CD4-positive, alpha-beta T cell treated with Interleukin-21 for 1 hour (primary cell): ENCODE data around the gene GPATCH8.
A peak's percentile ranks its signal among the peaks of the same experiment; 100 is the strongest.
"Not testable (repeated sequence)": the region's sequence is repeated elsewhere in the genome, so short reads cannot be mapped to it uniquely, and the experiment has no call there.

Experiments
- DNase-seq: peaks from one replicate; pipeline ENCODE4 v3.0.0-alpha.2; 2020

GPATCH8 gene

DNA sequence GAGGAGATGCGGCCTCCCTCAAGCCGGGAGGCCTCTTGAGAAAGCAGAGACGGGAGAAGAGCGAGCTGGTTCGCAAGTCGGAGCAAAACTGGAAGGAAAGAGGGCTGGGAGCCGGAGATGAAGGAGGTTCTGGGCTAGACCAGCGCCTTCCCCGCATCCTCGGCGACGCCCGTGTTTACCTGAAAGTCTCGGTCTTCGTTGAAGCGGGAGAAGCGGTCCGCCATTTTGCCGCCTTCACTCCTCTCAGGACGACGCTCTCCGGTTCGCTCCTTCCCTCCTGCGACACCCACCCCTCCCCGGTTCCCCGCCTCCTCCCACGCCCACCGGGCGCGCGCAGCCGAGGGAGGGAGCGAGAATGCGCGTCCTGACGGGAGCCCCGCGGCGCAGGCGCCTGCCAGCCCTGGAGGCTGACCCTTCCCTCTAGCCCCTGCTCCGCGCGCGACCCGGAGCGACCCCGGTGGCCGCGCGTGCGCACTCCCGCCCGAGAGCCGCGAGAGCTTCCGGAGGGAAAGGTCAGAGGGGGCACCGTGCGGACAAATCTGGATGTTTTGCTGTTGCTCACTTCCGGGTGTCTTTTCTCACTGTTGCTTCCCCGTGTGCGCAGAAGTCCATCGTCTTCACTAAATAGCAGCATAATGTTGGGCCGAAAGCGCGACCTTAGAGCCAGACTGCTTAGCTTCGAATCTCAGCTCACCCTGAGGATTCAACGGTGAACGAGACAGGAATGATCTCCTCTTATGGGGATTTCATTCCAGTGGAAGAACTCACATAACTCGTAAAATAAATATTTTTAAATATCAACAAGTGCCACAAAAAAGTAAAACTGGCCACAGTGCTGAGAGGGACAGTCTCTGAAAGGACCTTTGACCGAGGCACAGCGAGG lies at the start of gene GPATCH8:
Gene GPATCH8 (minus strand): TSS at position 260 of the 883 bp plus-strand sequence. CDS start 36 bp downstream, at position 224.
- DNase-seq: peak; percentile 96

DNA sequence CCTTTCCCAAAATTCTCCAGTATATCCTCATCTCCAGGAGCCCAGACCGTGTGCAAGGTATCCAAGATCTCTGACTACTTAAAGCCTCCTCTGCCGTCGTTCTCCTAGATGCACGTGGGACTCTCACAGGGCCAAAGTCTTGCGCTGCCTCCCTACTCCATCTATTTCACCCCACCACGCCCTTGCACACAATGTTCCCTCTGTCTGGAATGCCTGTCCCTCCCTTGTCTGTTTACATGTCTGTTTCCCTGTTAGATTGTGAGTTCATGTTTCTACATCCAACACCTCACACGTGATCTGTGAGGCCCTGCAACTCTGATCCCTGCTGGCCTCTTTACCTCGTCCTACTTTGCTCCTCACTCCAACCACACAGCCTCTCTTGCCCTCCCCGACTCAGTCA lies 49.2 kb upstream of the GPATCH8 start:
- DNase-seq: no peak

DNA sequence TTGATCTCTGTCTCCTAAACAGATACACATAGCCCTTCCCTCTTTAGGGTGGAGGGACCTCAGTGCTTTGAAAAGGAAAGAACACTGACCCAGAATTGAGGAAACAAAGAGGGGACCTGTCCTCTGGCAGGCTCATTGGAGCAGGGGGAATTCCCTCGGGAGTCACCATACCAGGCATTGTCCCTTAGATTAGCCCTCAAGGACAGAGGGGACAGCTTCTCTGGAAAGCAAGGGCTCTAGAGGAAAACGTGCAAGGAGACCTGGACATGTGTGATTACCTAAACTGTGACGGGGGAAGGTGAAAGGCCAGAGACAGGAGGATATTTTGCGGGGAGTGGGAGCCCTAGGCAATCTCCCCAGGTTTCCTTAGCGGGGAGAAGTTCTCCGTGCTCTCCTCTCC lies 46.5 kb upstream of the GPATCH8 start:
- DNase-seq: no peak

DNA sequence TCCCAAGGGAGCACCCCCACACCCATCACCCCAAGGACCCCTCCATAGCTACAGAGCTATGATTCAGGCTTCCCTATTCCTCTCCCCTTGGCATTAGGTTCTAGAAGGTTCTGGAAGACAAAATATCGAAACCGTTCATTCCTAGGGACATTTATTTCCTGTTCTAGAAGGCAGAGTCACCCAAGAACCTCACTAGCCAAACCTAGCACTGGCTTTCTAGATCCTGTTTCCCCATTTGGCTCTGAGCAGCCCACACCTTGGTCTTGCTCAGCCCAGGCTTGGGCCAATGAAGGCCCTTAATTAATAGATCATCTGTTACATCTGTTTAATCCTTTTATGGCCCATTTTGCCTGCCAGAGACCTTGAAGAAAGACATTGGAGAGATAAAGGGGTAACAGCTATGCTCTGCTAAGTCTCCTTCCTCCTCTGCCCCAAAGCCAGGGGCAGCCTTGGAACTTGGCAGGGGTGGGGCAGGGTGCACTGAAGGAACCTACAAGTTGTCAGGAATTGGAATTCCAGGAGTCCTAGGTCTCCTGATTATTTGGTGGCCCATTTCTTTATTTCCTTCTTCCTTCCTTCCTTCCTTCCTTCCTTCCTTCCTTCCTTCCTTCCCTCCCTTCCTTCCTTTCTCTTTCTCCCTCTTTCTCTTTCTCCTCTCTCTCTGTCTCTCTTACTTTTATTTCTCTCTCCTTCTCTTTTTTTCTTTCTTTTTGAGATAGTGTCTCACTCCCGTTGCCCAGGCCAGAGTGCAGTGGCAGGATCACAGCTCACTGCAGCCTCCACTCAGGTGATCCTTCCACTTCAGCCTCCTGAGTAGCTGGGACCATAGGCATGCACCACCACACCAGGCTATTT lies 45.4 kb upstream of the GPATCH8 start:
- no peak for DNase-seq

DNA sequence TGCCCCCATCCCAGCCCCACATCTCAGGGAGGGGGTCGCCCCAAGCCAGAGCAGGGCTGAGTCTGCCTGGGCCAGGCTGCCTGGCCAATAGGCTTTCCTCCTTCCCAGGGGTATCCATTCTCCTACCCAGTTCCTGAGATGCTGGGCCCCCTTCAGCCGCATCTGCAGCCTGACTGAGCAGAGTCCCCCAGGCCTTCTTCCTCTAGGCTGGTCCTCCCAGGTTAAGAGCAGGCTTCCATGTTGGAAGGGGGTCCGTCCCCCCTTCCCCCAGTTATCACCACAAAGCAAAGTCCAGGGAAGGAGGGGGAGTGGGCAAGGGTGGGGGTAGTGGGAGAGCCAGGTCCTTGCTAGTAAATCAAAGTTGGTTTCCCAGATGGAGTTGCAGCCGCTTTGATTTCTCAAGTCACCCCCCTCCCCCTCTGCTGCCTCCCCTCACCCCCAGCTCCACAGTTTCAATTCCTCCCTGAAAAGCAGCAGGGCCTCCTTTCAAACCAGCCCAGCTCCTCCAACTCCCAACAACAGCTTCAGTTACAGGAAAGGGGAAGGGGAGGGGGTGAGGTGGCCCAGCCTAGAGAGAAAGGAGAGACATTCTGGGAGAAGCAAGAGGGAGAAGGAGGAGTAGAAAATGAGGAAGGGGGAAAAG lies 44.5 kb upstream of the GPATCH8 start:
- no peak for DNase-seq

DNA sequence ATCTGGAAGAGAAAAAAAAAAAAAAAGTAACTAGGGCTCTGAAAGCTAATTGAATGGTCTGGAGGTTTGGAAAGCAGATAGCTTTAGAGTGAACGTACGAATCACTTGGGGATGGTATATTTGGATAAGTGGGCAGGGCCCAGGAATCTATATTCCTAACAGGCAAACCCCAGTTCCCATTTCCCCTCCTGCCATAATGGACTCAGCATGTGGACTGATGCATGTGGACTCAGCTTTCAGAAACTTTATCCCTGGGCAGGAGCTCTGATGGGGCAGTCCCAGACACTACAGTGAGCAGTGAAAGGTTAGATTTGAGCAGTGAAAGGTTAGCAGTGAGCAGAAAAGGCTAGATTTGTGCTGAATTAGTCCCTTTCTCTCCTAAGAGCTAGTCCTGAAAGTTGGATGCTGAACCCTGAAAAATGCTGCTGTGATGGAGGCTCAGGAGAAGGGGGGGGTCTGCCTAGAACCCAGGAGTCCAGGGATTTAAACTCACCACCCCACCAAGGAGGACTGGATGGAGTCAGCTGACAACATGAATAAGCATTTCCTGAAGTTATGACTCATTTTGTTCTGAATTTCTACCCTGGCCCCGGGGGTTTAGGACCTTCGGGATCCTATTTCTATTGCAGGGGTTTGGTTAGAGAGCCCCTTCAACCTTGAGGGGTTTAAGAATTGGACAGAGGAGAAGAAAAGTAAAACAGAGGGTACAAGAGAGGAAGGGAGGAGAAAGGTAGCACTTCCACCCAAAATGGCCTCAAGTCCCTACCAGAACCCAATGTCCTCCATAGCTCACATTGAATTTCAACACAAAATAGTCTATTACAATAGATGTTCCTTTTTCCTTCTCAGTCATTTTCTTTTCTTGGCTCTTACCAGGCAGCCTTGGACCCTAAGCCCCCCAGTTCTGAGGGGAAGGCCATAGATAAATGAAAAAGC lies 43.7 kb upstream of the GPATCH8 start:
- no peak for DNase-seq

DNA sequence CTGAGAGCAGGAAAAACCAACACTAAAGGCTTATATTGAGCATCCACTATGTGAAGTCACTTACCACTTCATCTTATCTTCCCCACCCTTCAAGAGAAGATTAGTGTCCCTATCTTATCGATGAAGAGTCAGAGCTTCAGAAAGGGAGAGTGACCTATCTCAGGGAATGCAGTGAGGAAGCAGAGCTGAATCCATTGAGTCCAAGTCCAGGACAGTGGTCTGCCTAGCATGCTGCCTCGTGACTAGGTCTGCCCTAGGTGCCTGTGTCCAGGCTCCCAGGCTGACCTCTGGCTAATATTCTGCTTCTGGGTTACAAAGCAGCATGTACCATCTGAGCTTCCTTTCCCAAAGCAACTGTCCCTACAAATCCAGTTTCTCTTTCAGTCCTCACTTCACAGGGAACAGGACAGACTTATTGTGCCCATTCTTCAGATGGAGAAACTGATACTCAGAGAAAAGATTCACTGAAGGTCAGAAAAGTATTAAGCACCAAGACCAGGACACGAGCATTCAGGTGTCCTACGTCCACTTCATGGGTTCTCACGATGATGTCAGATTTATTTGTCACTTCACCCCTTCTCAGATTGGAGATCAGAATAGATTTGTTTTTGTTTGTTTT lies 40.8 kb upstream of the GPATCH8 start:
- DNase-seq: no peak

DNA sequence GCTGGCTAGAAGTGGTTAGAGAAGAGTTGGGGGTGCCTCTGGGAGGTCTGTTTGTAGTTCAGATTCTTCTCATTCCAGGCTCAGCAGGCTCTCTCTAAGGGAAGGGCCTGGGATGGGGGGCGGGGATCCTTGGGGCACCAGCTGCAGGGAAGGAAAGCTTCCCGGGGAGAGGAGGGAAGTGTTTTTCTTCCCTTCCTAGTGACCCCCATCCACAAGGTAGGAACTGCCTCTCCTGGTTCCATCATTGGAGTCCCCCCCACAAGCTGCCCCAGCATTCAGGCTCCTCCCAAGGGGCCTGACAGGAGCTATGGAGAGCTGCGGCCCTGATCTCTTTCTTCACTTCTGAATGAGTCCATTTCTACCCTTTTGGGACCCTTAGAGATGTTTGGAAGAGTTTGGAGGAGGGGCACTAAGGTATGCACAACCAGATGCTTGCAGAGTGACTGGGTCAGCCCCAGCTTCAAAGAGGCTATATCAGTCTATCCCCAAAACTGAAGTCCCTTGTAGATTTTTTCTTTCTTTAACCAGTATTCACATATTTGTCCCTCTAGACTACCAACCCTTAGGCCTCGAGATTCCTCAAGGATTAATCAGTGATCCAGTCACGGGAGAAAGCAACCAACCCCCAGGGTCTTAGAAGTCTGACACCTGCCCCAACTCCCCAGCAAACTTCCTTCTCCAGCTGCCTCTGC lies 40.2 kb upstream of the GPATCH8 start:
- no peak for DNase-seq

DNA sequence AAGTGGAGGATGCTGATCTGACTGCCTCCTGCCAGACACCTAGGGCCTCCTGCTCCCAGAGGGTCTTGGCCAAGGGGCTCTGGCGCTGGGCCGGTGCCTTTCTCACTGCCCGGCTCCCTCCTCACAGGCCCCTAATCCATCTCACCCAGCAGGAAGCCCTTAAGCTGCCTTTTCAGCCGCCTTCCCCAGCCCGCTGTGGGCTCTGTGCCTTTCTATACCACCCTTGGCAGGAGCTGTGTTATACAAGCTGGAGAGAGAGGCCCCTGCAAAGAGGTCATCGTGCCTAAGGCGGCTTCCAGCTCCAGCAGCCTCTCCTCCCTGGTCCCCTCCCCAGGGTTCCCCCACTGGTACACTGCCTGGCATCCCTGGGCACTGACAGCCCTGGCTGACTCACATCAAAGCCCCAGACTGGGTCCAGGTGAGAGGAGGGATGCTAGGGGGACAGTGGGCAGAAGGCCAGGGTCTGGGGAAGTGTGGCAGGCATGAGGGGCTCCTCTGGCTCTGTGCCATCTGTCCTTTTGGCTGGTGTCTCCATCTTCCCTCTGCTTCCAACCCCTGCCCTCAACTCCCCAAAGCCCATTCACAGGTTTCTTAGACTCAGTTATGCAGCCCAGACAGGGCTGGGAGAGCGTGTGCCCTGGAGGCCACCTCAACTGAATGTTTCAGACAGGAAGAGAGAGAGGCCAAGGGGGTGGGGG lies 38.8 kb upstream of the GPATCH8 start:
- no peak for DNase-seq

DNA sequence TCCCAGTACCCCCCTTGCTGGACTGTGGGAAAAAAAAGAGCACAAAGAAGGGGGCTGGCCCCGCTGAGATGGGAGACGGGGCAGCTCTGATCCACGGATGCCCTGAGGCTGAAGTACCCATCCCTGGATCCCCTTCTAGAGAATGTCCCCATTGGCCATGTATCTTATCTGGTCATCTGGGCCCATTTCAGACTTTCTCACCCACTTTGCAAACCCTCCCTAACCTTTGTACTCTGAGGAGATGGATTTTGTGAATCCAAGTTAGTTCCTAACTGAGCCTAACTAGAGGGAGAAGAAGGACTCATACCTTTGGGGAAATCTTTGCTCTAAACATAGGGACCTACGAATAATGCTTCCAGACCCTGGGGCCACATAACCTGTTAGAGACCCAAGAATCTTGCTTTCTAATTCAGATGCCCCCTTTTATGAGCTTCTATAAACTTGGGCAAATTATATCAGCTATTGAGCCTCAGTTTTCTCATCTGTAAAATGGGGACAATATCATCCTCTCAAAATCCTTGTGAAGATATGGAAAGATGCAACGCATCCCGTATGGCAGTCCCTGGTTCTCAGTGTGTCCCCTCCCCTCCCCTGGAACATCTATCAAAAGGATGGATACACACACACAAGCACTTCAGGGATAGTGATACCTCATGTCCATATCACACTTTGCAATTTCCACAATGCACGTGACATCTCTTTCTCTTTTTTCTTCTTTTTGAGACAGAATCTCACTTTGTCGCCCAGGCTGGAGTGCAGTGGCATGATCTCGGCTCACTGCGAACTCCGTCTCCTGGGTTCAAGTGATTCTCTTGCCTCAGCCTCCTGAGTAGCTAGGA lies 37.3 kb upstream of the GPATCH8 start:
- no peak for DNase-seq

DNA sequence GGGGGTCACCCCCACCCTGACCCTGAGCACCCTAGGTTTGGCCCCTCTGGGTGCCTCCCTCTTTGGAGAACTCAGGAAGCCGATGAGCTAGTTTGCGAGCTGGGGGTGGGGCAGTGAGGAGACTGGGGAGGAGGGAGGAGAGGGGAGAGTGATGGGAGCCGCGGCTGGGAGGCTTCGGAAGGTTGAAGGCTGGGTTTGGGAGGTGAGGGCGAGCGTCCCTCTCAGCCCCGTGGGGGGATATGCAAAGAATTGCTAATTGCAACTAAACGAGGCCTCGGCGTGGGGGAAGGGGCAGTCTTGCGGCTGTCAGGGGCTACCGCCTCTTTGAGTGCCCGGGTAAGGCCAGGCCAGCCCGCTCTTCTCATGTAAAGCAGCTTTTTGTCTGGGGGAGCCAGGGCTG lies 36.5 kb upstream of the GPATCH8 start:
- no peak for DNase-seq

DNA sequence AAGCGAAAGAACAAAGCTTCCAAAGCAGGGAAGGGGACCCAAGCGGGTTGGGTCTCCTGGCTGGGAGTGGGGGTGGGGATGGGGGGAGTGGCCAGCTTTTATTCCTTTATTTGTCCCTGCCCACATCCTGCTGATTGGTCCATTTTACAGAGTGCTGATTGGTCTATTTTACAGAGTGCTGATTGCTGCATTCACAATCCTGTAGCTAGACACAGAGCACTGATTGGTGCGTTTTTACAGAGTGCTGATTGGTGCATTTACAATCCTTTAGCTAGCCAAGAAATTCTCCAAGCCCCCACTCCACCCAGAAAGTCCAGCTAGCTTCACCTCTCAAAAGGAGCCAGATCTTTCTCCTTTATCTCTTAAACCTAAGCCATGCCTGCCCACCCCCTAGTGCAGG lies 34.7 kb upstream of the GPATCH8 start:
- not testable (repeated sequence) for DNase-seq

DNA sequence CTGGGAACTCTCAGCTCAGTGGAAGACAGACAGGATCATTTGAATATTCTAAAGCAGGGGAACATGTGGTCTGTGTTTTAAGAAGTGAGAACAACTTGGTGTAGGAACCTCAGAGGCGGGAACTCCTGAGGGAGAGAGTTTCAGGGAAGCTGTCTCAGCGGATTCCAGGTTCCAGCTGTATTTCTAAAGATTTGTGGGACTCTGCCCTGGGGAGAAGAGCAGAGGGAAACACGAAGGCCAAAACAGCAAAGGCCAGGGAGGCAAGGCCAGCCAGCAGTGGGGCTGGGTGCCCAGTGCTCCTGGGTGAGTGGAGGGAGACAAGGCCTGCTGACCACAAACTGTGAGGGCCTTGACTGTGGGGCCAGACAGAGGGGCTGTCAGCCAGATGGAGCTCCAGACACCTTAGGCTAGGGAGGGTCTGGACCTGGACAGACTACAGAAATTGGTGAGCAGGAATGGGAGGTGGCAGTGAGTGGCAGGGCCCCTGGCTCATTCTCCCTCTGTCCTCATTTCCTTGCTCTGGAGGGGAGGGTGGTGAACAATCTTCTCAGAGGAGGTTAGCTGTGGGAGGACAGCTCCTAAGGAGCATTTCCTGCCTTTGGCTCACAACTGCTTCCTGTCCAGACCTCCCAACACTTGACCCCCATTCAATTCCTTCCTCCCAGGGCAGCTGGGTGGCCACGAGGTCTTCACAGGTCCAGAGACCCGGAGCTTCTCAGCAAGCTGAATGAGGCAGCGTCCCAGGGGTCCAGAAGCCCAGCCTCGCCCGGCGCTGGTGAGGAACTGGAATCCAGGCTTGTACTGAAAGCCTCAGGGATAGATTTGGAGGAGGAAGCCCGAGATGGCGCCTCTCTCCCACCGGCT lies 33.1 kb upstream of the GPATCH8 start:
- no peak for DNase-seq

DNA sequence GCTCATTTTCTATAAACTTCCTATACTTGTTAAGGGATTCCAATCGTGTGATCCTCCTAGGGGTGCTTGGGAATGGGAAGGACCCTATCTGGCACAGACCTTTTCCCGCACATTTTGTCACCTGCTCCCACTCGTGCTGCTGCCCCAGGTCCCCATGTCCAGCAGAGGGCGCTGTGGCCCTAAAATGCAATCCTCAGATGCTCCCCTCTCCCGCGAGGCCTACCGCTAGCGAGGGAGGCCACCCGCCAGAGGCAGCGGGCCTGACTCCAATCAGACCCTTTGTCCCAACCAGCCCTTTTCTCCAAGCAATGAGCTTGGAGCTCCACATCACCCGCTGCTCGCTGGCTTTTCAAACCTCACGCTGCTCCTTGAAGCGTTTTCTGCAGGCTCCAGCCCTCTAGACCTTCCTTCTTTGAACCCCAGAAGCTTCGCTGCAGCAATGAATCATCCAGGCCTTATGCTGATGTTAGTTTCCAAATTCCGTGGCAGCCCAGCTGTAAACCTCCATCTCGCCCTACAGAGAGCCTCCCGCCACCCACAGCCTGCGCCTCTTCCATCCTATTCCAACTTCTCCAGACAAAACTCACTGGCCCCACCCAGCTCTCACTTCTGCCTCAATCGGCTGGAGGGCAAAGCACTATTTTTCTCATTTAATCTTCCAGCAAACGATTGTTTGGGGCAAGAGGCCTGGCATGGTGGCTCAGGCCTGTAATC lies 30.5 kb upstream of the GPATCH8 start:
- peak; percentile 80 for DNase-seq

DNA sequence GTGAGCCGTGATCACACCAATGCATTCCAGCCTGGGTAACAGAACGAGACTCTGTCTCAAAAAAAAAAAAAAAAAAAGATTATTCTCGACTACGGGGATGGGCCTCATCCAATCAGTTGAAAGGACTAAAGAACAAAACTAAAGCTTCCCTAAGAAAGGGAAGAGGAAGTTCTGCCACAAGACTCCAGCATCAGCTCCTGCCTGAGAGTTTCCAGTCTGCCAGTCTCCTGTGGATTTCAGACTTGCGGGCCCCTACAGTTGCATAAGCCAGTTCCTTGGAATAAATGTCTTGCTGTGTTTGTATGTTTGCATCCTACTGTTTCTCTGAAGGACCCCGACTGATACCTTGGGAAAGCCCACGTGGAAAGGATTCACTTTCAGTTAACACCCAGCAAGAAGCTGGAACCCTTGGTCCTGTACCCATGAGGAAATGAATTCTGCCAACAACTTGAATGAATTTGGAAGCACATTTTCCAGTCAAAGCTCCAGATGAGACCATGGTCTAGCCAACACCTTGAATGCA lies 27.8 kb upstream of the GPATCH8 start:
- no peak for DNase-seq

DNA sequence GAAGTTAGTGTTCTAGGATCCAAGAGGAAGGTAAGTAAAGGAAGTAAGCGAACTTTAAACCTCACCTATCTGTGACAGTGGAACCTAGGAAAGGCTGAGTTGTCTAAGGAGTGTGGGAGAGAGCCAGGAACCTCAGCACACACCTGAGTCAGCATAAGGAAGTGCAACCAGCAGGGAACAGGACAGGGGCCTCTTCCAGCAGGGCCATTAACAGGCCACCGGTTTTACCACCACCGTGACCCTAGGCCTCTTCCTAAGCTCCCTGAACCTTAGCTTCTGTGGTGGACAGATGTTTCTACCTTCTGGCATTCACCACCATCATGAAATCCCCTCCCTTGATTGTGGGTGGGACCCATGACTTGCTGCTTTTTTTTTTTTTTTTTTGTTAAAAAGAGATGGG lies 26.7 kb upstream of the GPATCH8 start:
- DNase-seq: no peak

DNA sequence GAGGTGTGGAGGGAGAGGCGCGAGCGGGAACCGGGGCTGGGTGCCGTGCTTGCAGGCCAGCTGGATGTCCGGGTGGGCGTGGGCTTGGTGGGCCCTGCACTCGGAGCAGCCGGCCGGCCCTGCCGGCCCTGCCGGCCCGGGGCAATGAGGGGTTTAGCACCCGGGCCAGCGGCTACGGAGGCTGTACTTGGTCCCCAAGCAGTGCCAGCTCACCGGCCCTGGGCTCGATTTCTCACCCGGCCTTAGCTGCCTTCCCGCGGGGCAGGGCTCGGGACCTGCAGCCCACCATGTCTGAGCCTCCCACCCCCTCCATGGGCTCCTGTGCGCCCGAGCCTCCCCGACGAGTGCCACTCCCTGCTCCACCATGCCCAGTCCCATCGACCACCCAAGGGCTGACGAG lies 24.7 kb upstream of the GPATCH8 start:
- DNase-seq: no peak

DNA sequence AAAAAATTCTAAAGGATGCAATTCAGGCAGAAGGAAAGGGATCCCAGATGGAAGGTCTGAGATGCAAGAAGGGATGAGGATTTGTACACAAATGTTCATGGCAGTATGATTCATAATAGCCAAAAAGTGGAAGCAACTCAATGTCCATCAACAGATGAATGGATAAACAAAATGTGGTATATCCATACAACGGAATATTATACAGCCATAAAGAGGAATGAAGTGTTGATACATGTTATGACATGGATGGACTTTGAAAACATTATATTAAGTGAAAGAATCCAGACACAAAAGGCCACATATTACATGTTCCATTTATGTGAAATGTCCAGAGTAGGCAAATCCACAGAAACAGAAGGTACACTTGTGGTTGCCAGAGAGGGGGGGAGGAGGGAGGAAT lies 23.9 kb upstream of the GPATCH8 start:
- DNase-seq: no peak
